HepG2 (cell line): ENCODE results near the gene STXBP4. TPM values are rescaled to one million over a fixed set of nuclear protein-coding genes. Genes with fewer than 3 reads are reported as not detected.

Source experiments
- AKAP8 ChIP-seq: sonication (generic); formaldehyde crosslinking; IDR thresholded peaks from 2 replicates; pipeline ENCODE4 v1.5.1; 2020; ENCODE audit warnings: mild to moderate bottlenecking, missing genetic modification reagents
- ATF5 ChIP-seq: sonication (generic); formaldehyde crosslinking; IDR thresholded peaks from 2 replicates; pipeline ENCODE4 v1.4.0; 2020; ENCODE audit warnings: mild to moderate bottlenecking, low read depth, missing genetic modification reagents
- BCL3 ChIP-seq: sonication (generic); formaldehyde crosslinking; IDR thresholded peaks from 2 replicates; pipeline ENCODE4 v1.5.1; 2020; ENCODE audit warnings: mild to moderate bottlenecking, missing genetic modification reagents, moderate library complexity
- BRF2 ChIP-seq: sonication (generic); formaldehyde crosslinking; IDR thresholded peaks from 2 replicates; pipeline ENCODE4 v1.8.1; 2022; ENCODE audit warnings: mild to moderate bottlenecking, missing genetic modification reagents
- CENPX ChIP-seq: sonication (generic); formaldehyde crosslinking; IDR thresholded peaks from 2 replicates; pipeline ENCODE4 v1.9.0; 2021; ENCODE audit warnings: mild to moderate bottlenecking, missing genetic modification reagents, moderate library complexity
- CHCHD3 ChIP-seq: sonication (generic); formaldehyde crosslinking; IDR thresholded peaks from 2 replicates; pipeline ENCODE4 v1.8.0; 2022; ENCODE audit warnings: mild to moderate bottlenecking, missing genetic modification reagents, moderate library complexity
- CHD2 ChIP-seq: IDR thresholded peaks from 2 replicates; pipeline ENCODE4 v1.6.1; 2011; ENCODE audit warnings: low read depth, low read length, improper control_type of control experiment
- KAT8 ChIP-seq: IDR thresholded peaks from 2 replicates; pipeline ENCODE4 v1.6.1; 2016; ENCODE audit warnings: missing genetic modification reagents, missing compliant biosample characterization
- KIAA2018 ChIP-seq: sonication (generic); formaldehyde crosslinking; IDR thresholded peaks from 2 replicates; pipeline ENCODE4 v1.5.0; 2020; ENCODE audit warnings: mild to moderate bottlenecking, missing genetic modification reagents, borderline replicate concordance
- PLSCR1 ChIP-seq: sonication (generic); formaldehyde crosslinking; IDR thresholded peaks from 2 replicates; pipeline ENCODE4 v1.5.0; 2020; ENCODE audit warnings: missing genetic modification reagents, mild to moderate bottlenecking, borderline replicate concordance
- TAF1 ChIP-seq: sonication (generic); formaldehyde crosslinking; IDR thresholded peaks from 2 replicates; pipeline ENCODE4 v1.4.0; 2020; ENCODE audit warnings: missing genetic modification reagents
- TSC22D2 ChIP-seq: sonication (generic); formaldehyde crosslinking; IDR thresholded peaks from 2 replicates; pipeline ENCODE4 v1.5.1; 2020; ENCODE audit warnings: missing genetic modification reagents, mild to moderate bottlenecking, borderline replicate concordance
- ZEB1 ChIP-seq: IDR thresholded peaks from 2 replicates; pipeline ENCODE4 v1.6.1; 2012; ENCODE audit warnings: mild to moderate bottlenecking, low read depth, inconsistent platforms; ENCODE audit not compliant: insufficient replicate concordance
- ZNF10 ChIP-seq: sonication (generic); formaldehyde crosslinking; IDR thresholded peaks from 2 replicates; pipeline ENCODE4 v1.4.0; 2020; ENCODE audit warnings: mild to moderate bottlenecking, low read depth, missing genetic modification reagents, borderline replicate concordance
- ZNF274 ChIP-seq: sonication (generic); formaldehyde crosslinking; IDR thresholded peaks from 2 replicates; pipeline ENCODE4 v1.5.1; 2020; ENCODE audit warnings: mild to moderate bottlenecking, missing genetic modification reagents
- ZNF431 ChIP-seq: sonication (generic); formaldehyde crosslinking; IDR thresholded peaks from 2 replicates; pipeline ENCODE4 v1.9.0; 2022; ENCODE audit warnings: missing genetic modification reagents, low read depth, mild to moderate bottlenecking, borderline replicate concordance
- ZNF691 ChIP-seq: sonication (generic); formaldehyde crosslinking; IDR thresholded peaks from 2 replicates; pipeline ENCODE4 v1.4.0; 2020; ENCODE audit warnings: missing genetic modification reagents, low read depth, mild to moderate bottlenecking, borderline replicate concordance
- polyA plus RNA-seq, 8 experiments: library from polyadenylated mRNA; depleted of rRNA in 3 of 8; stranded (reverse) in 7 of 8; unstranded in 1 of 8; fragments of >200 nt; fragmentation: Illumina TruSeq in 4 of 8; extraction: Trizol in 4 of 8; gene quantifications; 2 replicates each; pipeline versions ENCODE4 v1.2.1 to v1.2.3, GENCODE V29; 2011 to 2016; ENCODE audit warnings: low read depth in 4 of 8, missing spikeins in 1 of 8, mixed read lengths in 1 of 8; ENCODE audit not compliant: insufficient read depth in 1 of 8
- total RNA-seq, 5 experiments: library from RNA; depleted of rRNA; stranded (reverse); fragments of >200 nt; fragmentation: Illumina TruSeq; extraction: Trizol; gene quantifications; 2 replicates each; pipeline ENCODE4 v1.2.3, GENCODE V29; 2016; ENCODE audit warnings: low read depth in 1 of 5

STXBP4 gene
- total and polyA plus RNA-seq, 2 of the 13 experiments (the other 11 are each of a cell fraction or from before 2014, with no cell fraction given): 8.5 to 36.1 TPM

- 0 out of 2 replicates have a peak, but pooled peaks have one; percentile 77 for TF ChIP-seq BCL3
- no peak for TF ChIP-seq ZNF10 (CRISPR knock-in tag)
- peak; percentile 68; the same call in 1 of the 2 replicates for TF ChIP-seq ZNF691 (CRISPR knock-in tag)
- no peak for TF ChIP-seq ZNF274 (CRISPR knock-in tag)
- no peak for TF ChIP-seq ZNF431
- no peak for TF ChIP-seq PLSCR1 (CRISPR knock-in tag)
- no peak for TF ChIP-seq KAT8 (CRISPR knock-in tag)
- no peak for TF ChIP-seq TSC22D2 (CRISPR knock-in tag)
- no peak for TF ChIP-seq CENPX (CRISPR knock-in tag)
- TF ChIP-seq ATF5 (CRISPR knock-in tag): no peak
- no peak for TF ChIP-seq BRF2 (CRISPR knock-in tag)
- no peak for TF ChIP-seq TAF1 (CRISPR knock-in tag)
- TF ChIP-seq ZEB1: peak; percentile 75
- TF ChIP-seq KIAA2018 (CRISPR knock-in tag): 0 out of 2 replicates have a peak, but pooled peaks have one; percentile 5
- TF ChIP-seq CHD2: no peak
- TF ChIP-seq CHCHD3 (CRISPR knock-in tag): no peak
- TF ChIP-seq AKAP8 (CRISPR knock-in tag): no peak
Observed at GRCh38 chr17:54968988-54969332, 395 bp downstream of the STXBP4 start (continued).
